ENCODE results near the gene ANKMY1. TPM values are rescaled to one million over a fixed set of nuclear protein-coding genes. Genes with fewer than 3 reads are reported as not detected.

Gene ANKMY1
- total and polyA plus RNA-seq, 2 of the 13 experiments (the other 11 are each of a cell fraction or from before 2014, with no cell fraction given), result 11.7 to 18.8 TPM

DNA sequence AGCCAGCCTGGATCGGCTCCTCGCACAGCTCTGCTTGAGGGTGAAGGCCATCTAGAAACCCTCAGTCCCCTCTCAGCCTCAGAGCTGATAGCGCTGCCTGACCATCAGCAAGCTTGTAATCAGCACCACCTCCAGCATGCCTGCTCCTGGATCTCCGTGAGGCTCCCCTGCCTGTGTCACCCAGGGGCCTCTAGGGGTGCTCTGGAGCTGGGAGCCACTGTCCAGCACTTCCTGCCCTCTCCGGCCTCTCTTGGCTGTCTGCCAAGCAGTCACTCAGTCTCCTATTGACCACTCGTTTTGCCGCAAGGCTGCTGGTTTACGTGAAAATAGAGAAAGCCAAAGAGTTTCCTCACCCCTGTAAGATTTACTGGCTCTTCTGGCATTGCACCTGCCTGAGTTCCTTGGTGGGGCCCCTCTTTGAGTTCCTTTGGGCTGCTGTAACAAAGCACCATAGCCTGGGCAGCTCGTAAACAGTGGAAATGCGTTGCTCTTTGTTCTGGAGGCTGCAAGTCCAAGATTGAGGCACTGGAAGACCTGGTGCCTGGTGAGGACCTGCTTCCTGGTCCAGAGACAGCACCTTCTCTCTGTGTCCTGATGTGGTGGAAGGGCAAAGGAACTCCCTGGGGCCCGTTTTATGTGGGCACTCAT, 46.6 kb upstream of the ANKMY1 start (continued):
- TF ChIP-seq, protein P1, sequence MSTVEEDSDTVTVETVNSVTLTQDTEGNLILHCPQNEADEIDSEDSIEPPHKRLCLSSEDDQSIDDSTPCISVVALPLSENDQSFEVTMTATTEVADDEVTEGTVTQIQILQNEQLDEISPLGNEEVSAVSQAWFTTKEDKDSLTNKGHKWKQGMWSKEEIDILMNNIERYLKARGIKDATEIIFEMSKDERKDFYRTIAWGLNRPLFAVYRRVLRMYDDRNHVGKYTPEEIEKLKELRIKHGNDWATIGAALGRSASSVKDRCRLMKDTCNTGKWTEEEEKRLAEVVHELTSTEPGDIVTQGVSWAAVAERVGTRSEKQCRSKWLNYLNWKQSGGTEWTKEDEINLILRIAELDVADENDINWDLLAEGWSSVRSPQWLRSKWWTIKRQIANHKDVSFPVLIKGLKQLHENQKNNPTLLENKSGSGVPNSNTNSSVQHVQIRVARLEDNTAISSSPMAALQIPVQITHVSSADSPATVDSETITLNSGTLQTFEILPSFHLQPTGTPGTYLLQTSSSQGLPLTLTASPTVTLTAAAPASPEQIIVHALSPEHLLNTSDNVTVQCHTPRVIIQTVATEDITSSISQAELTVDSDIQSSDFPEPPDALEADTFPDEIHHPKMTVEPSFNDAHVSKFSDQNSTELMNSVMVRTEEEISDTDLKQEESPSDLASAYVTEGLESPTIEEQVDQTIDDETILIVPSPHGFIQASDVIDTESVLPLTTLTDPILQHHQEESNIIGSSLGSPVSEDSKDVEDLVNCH (CRISPR knock-in tag; IDR thresholded peaks at IDR 0.05), result no peak
- no peak for TF ChIP-seq ZFYVE20 (CRISPR knock-in tag; IDR thresholded peaks at IDR 0.05; ENCODE audit: borderline replicate concordance, low read depth)
- no peak for TF ChIP-seq ATM (IDR thresholded peaks at IDR 0.05; ENCODE audit: borderline replicate concordance)
- no peak for TF ChIP-seq NRL (CRISPR knock-in tag; IDR thresholded peaks at IDR 0.05; ENCODE audit: borderline replicate concordance)
- no peak for TF ChIP-seq ZNF546 (CRISPR knock-in tag; conservative IDR thresholded peaks at IDR 0.05)
- no peak for TF ChIP-seq FOXA1 (IDR thresholded peaks at IDR 0.05)
- TF ChIP-seq FOXA1 (CRISPR knock-in tag; IDR thresholded peaks at IDR 0.05), result peak; percentile 68
- TF ChIP-seq, protein P2, sequence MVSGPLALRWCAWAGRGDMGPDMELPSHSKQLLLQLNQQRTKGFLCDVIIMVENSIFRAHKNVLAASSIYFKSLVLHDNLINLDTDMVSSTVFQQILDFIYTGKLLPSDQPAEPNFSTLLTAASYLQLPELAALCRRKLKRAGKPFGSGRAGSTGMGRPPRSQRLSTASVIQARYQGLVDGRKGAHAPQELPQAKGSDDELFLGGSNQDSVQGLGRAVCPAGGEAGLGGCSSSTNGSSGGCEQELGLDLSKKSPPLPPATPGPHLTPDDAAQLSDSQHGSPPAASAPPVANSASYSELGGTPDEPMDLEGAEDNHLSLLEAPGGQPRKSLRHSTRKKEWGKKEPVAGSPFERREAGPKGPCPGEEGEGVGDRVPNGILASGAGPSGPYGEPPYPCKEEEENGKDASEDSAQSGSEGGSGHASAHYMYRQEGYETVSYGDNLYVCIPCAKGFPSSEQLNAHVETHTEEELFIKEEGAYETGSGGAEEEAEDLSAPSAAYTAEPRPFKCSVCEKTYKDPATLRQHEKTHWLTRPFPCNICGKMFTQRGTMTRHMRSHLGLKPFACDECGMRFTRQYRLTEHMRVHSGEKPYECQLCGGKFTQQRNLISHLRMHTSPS (CRISPR knock-in tag; IDR thresholded peaks at IDR 0.05; ENCODE audit: low read depth), result no peak
- TF ChIP-seq ZNF124 (CRISPR knock-in tag; IDR thresholded peaks at IDR 0.05), result peak; percentile 81; the same call in 1 of the 2 replicates
- TF ChIP-seq, protein P3, sequence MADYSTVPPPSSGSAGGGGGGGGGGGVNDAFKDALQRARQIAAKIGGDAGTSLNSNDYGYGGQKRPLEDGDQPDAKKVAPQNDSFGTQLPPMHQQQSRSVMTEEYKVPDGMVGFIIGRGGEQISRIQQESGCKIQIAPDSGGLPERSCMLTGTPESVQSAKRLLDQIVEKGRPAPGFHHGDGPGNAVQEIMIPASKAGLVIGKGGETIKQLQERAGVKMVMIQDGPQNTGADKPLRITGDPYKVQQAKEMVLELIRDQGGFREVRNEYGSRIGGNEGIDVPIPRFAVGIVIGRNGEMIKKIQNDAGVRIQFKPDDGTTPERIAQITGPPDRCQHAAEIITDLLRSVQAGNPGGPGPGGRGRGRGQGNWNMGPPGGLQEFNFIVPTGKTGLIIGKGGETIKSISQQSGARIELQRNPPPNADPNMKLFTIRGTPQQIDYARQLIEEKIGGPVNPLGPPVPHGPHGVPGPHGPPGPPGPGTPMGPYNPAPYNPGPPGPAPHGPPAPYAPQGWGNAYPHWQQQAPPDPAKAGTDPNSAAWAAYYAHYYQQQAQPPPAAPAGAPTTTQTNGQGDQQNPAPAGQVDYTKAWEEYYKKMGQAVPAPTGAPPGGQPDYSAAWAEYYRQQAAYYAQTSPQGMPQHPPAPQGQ (CRISPR knock-in tag; IDR thresholded peaks at IDR 0.05; ENCODE audit: borderline replicate concordance), result 0 out of 2 replicates have a peak, but pooled peaks have one; percentile 31
- 0 out of 2 replicates have a peak, but pooled peaks have one; percentile 34 for TF ChIP-seq ZNF274 (CRISPR knock-in tag; IDR thresholded peaks at IDR 0.05)
- peak; percentile 63; the same call in 1 of the 2 replicates for TF ChIP-seq CBX5 (CRISPR knock-in tag; IDR thresholded peaks at IDR 0.05; ENCODE audit: borderline replicate concordance)
- TF ChIP-seq, protein P4, sequence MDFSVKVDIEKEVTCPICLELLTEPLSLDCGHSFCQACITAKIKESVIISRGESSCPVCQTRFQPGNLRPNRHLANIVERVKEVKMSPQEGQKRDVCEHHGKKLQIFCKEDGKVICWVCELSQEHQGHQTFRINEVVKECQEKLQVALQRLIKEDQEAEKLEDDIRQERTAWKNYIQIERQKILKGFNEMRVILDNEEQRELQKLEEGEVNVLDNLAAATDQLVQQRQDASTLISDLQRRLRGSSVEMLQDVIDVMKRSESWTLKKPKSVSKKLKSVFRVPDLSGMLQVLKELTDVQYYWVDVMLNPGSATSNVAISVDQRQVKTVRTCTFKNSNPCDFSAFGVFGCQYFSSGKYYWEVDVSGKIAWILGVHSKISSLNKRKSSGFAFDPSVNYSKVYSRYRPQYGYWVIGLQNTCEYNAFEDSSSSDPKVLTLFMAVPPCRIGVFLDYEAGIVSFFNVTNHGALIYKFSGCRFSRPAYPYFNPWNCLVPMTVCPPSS (IDR thresholded peaks at IDR 0.05), result no peak
- no peak for TF ChIP-seq PRPF4 (IDR thresholded peaks at IDR 0.05; ENCODE audit: low read depth, low read length, poor library complexity, severe bottlenecking)
- no peak for TF ChIP-seq NCOA5 (CRISPR knock-in tag; IDR thresholded peaks at IDR 0.05)
- no peak; the same call in 1 of the 2 replicates for TF ChIP-seq ZBTB38 (CRISPR knock-in tag; IDR thresholded peaks at IDR 0.05)
- TF ChIP-seq ELF4 (CRISPR knock-in tag; IDR thresholded peaks at IDR 0.05; ENCODE audit: borderline replicate concordance), result peak; percentile 69; the same call in 1 of the 2 replicates
- TF ChIP-seq, protein P5, sequence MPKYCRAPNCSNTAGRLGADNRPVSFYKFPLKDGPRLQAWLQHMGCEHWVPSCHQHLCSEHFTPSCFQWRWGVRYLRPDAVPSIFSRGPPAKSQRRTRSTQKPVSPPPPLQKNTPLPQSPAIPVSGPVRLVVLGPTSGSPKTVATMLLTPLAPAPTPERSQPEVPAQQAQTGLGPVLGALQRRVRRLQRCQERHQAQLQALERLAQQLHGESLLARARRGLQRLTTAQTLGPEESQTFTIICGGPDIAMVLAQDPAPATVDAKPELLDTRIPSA (CRISPR knock-in tag; IDR thresholded peaks at IDR 0.05; ENCODE audit: borderline replicate concordance), result 0 out of 2 replicates have a peak, but pooled peaks have one; percentile 63
- TF ChIP-seq JUN (CRISPR knock-in tag; IDR thresholded peaks at IDR 0.05), result peak; percentile 20; the same call in 1 of the 2 replicates
- no peak for TF ChIP-seq CENPT (CRISPR knock-in tag; IDR thresholded peaks at IDR 0.05; ENCODE audit: low read depth)
- peak; percentile 72; the same call in 1 of the 2 replicates for TF ChIP-seq ZNF790 (CRISPR knock-in tag; IDR thresholded peaks at IDR 0.05; ENCODE audit: borderline replicate concordance)

Measured in HepG2 (cell line).